HG03103 (cell line): ENCODE data around the gene MXRA7.
"Not testable (repeated sequence)": the region's sequence is repeated elsewhere in the genome, so short reads cannot be mapped to it uniquely, and the experiment has no call there.

Experiments
- ATAC-seq: cut with Tn5 transposase; IDR thresholded peaks from one replicate; pipeline ENCODE4 v1.9.1; 2021; ENCODE audit warnings: low read depth; ENCODE audit not compliant: unreplicated experiment

Gene MXRA7

DNA sequence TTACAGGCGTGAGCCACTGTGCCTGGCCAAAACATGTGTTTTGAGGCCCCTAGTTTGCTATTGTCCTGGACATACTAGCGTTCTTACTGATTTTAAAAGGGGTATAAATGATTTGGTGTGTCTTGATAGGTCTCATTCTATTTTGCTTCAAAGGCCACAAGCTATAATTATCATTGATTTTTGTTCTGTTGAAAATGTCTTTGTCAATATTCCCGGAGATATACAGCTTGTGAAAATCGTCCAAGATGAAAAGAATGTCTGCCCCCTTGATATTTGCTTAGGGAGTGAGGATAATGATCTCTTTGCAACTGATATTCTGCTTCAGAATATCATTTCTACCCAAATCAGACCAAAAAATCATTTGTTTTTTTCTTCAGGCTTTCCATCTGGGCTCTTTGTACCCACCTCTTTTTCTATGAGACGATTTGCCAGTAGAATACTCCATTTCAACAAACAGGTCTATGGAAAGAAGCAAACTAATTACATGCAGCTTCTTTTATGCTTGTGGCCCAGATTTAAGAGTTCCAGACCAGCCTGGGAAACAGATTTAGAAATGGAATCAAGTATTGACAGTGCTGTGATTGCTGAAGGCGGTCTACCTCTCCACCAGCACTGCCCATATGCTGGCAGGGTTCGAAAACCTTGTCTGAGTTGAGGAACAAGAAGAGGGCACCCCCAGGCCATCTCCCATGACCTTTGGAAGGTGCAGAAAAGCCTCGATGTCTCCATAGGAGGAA, 53.1 kb downstream of the MXRA7 start:
- no peak for ATAC-seq

DNA sequence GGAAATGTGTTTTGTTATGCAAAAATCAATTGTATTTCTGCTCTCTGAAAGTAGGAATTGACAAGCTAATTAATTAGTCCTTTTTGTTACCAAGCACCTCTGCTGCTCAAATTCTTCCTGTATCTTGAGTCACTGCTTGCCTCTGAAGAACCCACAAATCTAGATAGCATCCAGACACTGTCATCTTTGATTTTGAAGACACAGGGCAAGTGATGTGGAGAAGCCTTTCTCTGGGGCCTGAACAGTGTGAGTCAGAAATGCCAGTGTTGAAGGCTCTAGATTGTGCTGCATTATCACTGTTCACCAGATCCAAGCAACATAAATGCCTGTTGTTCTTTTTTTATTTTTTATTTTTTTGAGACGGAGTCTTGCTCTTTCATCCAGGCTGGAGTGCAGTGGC, 56.4 kb downstream of the MXRA7 start:
- no peak for ATAC-seq

DNA sequence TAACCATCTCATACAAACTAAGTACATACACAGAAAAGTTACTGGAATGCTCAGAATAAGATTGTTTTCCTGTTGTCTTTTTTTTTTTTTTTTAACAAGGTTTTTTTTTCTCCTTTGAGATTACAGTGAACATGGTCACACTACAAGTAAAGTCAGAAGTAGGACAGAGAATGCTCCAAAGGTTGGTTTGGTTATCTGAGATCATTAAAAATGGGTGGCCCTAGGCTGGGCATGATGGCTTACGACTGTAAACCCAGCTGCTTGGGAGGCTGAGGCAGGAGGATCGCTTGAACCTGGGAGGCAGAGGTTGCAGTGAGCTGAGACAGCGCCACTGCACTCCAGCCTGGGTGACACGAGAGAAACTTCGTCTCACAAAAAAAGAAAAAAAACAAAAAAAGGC, 60.3 kb downstream of the MXRA7 start:
- no peak for ATAC-seq

DNA sequence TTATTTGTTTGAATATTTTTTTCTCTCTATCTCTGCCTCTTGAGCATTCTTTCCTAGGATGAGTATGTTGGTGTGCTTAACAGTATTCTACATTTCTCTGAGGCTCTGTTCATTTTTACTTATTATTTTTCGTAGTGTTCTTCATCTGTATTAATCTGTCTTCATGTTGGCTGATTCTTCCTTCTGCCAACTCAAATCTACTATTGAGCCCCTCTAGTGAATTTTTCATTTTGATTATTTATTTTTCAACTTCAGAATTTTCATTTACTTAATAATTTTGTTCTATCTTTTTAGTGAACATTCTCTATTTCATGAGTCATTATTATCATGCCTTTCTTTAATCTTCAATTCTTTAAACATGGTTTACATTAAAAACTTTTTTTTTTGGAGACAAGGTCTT, 64.1 kb downstream of the MXRA7 start:
- ATAC-seq, result no peak

DNA sequence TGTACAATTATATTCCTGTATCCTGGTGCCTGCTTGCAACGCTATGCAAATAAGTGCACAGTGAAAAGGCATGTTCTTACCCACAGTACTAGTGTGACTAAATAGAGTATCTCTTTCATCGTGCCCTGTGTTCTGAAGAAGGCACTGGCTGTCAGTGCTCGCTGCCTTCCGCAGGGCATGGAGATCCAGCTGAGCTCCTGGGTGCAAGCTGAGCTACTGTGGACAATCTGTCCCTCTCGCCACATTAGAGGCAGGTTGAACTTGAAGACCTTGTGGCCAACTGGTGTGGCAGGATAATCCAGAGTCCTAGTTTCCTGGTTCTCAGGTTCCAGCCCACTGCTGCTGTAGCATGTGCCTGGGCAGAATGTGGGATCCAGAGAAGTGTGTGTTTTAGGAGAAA, 65.3 kb downstream of the MXRA7 start:
- ATAC-seq, result no peak

DNA sequence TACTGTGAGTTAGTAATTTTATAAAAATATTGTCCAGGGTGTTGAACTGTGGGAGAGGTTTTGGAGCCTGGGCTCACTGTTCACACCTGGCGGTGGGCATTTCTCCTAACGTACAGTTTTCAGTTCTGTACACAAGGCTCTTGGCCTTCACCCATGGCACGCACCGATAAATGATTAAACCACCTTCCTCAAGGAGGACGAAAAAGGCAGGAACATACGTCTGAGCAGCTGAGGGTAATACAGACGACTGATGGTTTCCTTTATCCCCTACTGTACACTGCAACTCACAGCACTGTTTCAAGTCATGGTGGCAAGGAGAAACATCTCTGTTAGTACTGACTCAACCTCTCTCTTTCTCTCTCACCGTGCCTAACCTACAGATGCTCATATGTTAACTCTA, 65.8 kb downstream of the MXRA7 start:
- no peak for ATAC-seq

DNA sequence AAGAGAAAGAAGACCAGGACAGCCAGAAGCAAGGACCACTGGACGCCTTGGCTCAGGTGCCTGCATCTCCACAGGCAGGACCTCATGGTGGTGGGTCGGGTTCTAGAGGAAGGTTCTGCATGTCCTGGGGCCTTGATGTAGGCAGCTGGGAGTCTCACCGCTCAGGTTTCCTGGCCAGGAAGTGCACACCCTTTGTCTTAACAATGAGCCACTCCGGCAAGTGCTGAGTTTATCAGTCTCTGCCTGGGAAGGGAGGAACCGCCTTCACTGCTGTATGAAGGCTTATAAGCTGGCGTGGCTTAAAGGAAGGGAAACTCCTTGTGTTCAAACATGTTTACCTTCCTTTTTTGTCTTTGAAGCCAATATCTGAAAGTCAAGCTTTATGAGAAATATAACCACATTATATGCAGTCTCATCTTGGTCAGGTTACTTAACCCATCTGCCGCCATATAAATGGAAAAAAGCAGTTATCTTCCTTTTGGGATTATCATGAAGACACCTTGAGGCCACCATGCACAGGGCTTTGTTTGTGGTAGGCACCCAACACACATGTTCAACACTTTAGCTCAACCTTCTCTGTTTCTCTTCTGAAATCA, 67.1 kb downstream of the MXRA7 start, which contains the start of gene ST6GALNAC1:
ST6GALNAC1 (minus strand) TSS at position 205 of the 596 bp plus-strand sequence; CDS start at position 86, 119 bp downstream.
- no peak for ATAC-seq

DNA sequence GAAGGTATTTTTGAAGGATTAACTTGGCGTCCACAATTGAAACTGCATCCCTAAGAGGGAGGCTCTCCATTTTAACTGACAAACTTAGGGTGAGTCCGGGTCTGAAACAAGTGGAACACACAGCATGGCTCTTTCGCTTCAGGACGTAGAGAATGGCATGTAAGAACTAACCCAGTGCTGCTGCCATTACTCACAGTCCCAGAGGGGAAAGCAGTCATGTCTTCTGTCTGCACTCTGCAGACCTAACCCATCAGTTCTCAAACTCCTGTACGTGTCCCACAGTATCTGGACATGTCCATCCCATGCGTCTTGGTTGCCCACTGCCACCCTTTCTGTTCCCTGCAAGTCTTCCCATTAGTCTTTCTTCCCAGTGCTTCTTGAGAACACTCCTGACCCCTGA, 67.8 kb downstream of the MXRA7 start:
- ATAC-seq, result no peak

DNA sequence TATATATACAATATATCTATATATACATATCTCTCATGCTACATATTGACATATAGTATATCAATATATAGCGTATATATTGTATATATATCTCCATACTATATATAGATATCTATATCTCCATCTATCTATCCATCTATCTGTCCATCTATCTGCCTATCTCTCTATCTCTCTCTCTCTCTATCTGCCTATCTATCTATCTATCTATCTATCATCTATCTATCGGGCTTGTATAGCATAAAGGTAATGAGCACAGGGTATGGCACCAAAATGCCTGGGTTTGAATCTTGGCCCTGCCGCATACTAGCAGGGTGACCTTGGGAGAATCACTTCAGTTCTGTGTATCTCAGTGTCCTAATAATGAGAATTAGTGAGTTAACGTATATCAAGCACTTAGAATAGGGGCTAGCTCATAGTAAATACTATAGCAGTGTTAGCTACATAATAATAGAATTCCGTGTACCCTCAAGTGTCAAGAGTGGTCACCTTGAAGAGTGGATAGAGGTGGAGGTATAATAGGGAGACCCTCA, 68.7 kb downstream of the MXRA7 start:
- no peak for ATAC-seq

DNA sequence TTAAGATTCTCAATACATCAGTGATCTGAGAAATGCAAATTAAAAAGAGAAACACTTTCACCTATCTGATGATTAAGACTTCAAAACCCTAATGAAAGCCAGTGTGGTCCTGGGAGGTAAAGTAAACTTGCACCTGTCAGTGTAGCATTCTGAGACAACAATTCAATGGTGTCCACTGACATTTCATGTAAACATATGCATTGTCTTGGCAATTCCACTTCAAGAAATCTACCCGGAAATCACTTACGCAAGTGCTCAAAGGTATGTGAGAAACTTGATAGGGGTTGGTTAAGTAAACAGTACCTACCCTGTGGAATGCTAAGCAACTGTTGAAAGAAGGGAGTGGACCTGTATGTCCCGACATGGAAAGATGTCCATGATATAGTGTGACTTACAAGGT, 69.3 kb downstream of the MXRA7 start:
- no peak for ATAC-seq

DNA sequence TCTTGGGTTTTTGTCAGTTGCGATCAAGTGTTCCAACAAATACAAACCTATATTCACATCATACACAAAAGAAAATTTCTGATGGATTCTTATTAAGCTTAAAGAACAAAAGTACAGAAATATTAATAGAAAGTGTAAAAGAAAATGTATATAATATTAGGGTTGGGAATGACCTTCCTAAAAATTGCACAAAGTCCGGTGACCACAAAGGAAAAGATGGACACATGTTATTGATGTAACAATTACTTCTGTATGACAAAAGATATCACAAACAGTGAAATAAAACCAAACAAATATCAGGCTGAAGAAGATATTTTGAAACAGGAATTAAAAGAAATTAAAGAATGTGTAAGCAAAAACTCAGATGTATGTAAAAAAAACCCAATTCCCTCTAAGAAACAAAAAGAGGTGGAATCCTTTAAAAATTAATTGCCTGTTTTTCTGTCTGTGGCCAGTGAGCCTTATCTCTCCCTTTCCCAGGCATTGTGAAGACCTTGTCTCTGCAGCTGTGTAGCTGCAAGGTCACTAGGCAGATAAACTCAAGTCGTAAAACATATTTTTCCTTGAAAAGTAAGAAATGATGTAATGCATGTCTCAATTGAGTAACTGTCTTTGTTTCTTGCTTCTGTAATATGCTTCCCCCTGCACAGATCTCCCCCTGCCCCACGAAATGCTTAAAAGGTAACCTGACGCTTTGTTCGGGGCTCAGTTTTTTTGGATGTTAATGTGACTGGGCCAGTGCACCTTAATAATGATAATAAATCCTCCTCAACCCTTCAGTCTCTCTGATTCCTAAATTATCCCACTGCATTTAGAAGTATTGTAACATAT, 70.0 kb downstream of the MXRA7 start:
- no peak for ATAC-seq

DNA sequence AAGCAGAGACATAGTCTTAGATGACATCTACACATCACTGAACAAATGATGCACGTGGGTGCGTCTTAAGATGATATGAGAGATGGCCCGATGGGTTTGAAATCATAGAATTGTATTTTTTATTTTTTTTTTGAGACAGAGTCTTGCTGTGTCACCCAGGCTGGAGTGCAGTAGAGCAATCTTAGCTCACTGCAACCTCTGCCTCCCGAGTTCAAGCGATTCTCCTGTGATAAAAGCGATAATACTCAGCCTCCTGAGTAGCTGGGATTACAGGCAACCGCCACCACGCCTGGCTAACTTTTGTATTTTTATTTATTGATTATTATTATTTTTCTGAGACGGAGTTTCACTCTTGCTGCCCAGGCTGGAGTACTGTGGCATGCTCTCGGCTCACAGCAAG, 72.5 kb downstream of the MXRA7 start:
- ATAC-seq, result no peak

DNA sequence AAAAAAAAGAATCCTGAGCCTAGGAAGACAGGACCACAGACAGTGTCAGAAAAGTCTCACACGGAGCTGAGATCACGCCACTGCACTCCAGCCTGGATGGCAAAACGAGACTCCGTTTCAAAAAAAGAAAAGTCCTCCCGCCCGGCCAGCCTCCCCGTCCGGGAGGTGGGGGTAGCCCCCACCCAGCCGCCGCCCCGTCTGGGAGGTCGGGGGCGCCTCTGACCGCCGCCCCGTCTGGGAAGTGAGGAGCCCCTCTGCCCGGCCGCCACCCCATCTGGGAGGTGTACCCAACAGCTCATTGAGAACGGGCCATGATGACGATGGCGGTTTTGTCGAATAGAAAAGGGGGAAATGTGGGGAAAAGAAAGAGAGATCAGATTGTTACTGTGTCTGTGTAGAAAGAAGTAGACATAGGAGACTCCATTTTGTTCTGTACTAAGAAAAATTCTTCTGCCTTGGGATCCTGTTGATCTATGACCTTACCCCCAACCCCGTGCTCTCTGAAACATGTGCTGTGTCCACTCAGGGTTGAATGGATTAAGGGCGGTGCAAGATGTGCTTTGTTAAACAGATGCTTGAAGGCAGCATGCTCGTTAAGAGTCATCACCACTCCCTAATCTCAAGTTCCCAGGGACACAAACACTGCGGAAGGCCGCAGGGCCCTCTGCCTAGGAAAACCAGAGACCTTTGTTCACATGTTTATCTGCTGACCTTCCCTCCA, 74.1 kb downstream of the MXRA7 start:
- not testable (repeated sequence) for ATAC-seq

DNA sequence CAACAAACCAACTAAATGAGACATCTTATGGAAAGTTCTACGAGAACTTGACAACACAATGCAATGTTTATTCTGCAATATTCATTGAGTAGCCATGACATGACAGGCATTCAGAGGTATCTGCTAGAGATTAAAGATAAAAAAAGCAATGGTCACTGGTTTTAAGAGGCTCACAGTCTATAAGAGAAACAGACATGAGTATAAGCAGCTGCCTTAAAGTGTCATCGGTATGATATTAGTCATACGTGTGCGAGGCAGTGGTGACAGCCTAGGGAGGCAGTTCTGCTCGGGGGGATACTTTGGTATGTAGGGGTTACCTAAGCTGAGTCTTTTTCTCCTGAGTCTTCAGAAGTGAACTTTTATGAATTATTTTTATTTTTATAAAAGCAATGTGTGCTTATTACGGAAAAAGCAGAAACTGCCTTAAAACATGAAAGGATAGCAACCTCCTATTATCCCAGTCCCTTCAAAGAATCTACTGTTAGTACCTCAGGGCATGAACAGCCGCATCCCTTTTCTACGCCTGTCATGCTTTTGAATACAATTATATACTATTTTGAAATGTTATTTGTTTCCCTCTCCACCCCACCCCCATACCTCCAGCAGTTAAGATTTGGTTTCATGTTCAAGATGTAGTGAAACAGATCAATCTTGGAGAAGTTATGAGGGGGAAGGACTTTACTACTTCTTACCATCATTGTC, 75.0 kb downstream of the MXRA7 start:
- no peak for ATAC-seq

DNA sequence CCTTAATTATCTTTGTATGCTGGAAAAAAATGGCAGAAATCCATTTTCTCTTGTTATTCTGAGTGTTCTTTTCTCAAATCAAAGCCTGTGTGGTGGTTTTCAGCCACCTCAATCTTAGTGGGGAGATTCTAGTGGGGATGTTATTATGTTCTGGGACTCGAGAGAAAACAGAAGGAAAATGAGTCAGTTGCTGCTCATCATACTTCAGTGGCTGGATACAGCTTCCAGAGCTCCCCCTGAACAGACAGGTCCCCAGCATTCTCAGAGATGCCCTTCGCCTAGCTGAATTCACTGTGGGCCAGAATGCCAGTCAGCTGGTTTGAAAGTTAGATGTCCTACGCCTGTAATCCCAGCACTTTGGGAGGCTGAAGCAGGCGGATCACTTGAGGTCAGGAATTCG, 75.7 kb downstream of the MXRA7 start:
- ATAC-seq, result no peak

DNA sequence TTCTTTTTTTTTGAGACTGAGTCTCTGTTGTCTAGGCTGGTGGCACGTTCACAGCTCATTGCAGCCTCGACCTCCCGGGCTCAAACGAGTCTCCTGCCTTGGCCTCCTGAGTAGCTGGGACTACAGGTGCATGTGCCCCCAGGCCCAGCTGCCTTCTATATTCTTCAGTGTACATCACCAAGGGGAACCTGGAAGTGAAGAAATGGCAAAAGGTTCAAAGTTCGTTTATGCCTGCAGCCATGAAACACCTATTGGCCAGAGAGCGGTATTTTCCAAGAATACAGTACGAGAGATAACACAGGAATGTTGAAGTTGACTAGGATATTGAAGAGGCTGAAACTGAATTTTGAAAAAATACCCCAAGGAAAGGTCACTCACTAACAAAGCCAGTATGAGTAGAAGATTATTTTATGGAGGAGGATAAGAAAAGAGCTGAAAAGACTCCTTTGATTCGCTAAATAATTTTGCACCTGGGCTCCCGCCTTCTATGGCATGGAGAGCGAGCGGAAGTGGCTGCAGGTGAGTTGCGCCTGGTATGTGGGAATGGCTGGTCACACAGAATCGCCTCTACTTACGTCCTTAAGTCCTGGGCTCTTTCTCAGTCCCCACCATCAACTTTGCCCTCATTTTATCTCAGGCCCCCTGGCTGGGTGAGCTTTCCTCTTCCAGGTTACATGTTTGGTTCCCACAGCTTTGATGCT, 77.0 kb downstream of the MXRA7 start:
- no peak for ATAC-seq

DNA sequence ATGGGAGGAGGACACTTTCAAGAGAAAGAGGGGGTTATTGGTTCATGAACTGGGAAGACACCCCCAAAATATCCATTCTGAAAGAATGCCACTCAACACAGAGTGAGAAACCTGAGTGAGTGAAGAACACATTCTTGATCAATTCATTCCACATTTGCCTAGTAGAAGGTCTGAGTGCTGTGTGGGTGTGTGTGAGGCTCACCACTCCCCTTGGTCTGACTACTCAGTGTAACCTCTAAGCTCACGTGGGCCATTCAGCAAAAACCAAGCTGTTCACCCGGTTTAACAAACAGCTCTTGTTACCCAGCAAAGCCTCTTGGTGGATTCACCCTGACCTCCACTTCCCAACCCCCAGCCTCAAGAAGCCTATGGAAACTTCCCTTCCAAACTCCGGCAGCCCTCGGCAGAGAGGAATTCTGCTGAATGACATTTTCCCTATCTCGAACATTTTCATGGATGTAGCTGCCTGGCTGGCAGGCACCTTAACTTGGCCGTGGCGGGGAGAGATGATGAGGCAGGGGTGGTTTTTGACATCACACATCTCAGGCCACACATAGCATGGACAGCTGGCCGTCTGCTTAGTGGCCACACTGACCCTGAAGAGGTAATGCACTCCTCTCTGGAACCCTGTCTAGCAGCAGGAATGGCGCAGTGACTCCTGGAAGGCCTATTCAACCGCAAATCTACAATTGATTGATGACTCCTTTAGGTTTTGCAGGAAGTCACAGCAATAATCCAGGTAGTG, 78.8 kb downstream of the MXRA7 start:
- no peak for ATAC-seq

DNA sequence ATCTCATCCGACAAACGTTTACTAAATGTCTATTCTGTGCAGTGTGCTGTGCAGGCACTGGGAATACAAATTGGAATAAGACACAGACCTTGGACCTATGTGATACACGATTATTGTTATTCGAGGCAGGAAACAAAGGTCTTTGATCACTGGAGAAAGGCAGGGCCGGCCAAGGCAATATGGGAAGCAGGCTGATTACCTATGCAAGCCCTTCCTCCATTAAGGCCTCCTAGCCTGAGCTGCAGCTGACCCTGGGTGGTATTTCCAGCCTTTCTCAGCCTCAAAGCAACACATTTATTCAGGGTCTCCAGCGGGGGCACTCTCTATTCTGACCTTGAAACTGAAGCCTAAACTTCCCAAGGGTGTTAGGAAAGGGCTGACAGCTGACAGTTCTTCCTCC, 80.6 kb downstream of the MXRA7 start:
- no peak for ATAC-seq
